WTC11 (cell line): ENCODE results near the gene FFAR4. TPM values are rescaled to one million over a fixed set of nuclear protein-coding genes. Genes with fewer than 3 reads are reported as not detected.

Source experiments
- ATAC-seq: fragments of 200-7000 bp; cut with Tn5 transposase; 2 replicates; pipeline ENCODE4 v1.10.0; 2021; ENCODE audit warnings: mild to moderate bottlenecking, moderate library complexity
- CTCF ChIA-PET: fragments of 300-600 bp; sonication (Branson Sonifier 250); formaldehyde crosslinking; loops from one replicate; lab custom pipeline; 2021; ENCODE audit warnings: antibody characterized with exemption; lab: Charles Lee
- POLR2A ChIA-PET: fragments of 350-600 bp; sonication (Branson Sonifier 250); formaldehyde crosslinking; loops from one replicate; lab custom pipeline; 2021; ENCODE audit warnings: antibody characterized with exemption; lab: Charles Lee
- DNase-seq: peaks from one replicate; pipeline ENCODE4 v3.0.0; 2021; ENCODE audit warnings: low spot score
- H3K27ac Mint-ChIP-seq: 2 replicates; pipeline ENCODE4 v1.8.0; 2021; ENCODE audit warnings: mixed read lengths
- H3K27me3 Mint-ChIP-seq: 2 replicates; pipeline ENCODE4 v1.8.0; 2021; ENCODE audit warnings: low read depth, mild to moderate bottlenecking, moderate library complexity, mixed read lengths
- H3K36me3 Mint-ChIP-seq: 2 replicates; pipeline ENCODE4 v1.8.0; 2021; ENCODE audit warnings: mixed read lengths
- H3K4me1 Mint-ChIP-seq: 2 replicates; pipeline ENCODE4 v1.8.0; 2022; ENCODE audit warnings: mixed read lengths
- H3K4me3 Mint-ChIP-seq: 2 replicates; pipeline ENCODE4 v1.8.0; 2021; ENCODE audit warnings: mild to moderate bottlenecking, moderate library complexity, mixed read lengths
- H3K9me3 Mint-ChIP-seq: 2 replicates; pipeline ENCODE4 v1.8.0; 2021; ENCODE audit warnings: mixed read lengths
- HMGXB4 ChIP-seq: sonication (generic); formaldehyde crosslinking; IDR thresholded peaks from 2 replicates; pipeline ENCODE4 v1.8.1; 2023; ENCODE audit warnings: mild to moderate bottlenecking, moderate library complexity, missing genetic modification reagents
- JAZF1 ChIP-seq: fragments of 250-450 bp; sonication (Bioruptor Pico); IDR thresholded peaks from 2 replicates; pipeline ENCODE4 v1.9.0; 2021; ENCODE audit warnings: moderate library complexity, mild to moderate bottlenecking, inconsistent platforms
- NFE2L1 ChIP-seq: sonication (generic); formaldehyde crosslinking; IDR thresholded peaks from 2 replicates; pipeline ENCODE4 v1.8.1; 2023; ENCODE audit warnings: missing genetic modification reagents
- NR3C1 ChIP-seq: sonication (generic); formaldehyde crosslinking; conservative IDR thresholded peaks from 2 replicates; pipeline ENCODE4 v1.8.1; 2023; ENCODE audit warnings: low read depth, mild to moderate bottlenecking, missing genetic modification reagents
- PREB ChIP-seq: sonication (generic); formaldehyde crosslinking; IDR thresholded peaks from 2 replicates; pipeline ENCODE4 v1.8.1; 2022; ENCODE audit warnings: mild to moderate bottlenecking, missing genetic modification reagents, moderate library complexity, borderline replicate concordance
- PRRX2 ChIP-seq: fragments of 250-450 bp; sonication (Bioruptor Pico); IDR thresholded peaks from 2 replicates; pipeline ENCODE4 v1.8.0; 2021; ENCODE audit warnings: mild to moderate bottlenecking
- SOX15 ChIP-seq: fragments of 250-450 bp; sonication (Bioruptor Pico); IDR thresholded peaks from 2 replicates; pipeline ENCODE4 v1.9.0; 2021; ENCODE audit warnings: mild to moderate bottlenecking
- ZBTB43 ChIP-seq: sonication (generic); formaldehyde crosslinking; IDR thresholded peaks from 2 replicates; pipeline ENCODE4 v1.8.1; 2023; ENCODE audit warnings: mild to moderate bottlenecking, missing genetic modification reagents
- ZNF263 ChIP-seq: sonication (generic); formaldehyde crosslinking; IDR thresholded peaks from 2 replicates; pipeline ENCODE4 v1.8.1; 2022; ENCODE audit warnings: low read depth, mild to moderate bottlenecking, moderate library complexity, missing genetic modification reagents
- ZNF317 ChIP-seq: sonication (generic); formaldehyde crosslinking; IDR thresholded peaks from 2 replicates; pipeline ENCODE4 v1.8.1; 2023; ENCODE audit warnings: low read depth, mild to moderate bottlenecking, moderate library complexity, missing genetic modification reagents, borderline replicate concordance
- ZNF532 ChIP-seq: fragments of 250-450 bp; sonication (Bioruptor Pico); IDR thresholded peaks from 2 replicates; pipeline ENCODE4 v1.9.0; 2021; ENCODE audit warnings: mild to moderate bottlenecking, borderline replicate concordance
- total RNA-seq: library from RNA; stranded (reverse); gene quantifications from 3 replicates; pipeline ENCODE4 v1.2.3, GENCODE V29; 2021
- TF ChIP-seq, protein P1 (sequence below): fragments of 200-600 bp; IDR thresholded peaks from 2 replicates; pipeline ENCODE4 v1.8.0; 2022; ENCODE audit warnings: antibody characterized with exemption
- TF ChIP-seq, protein P2 (sequence below): sonication (generic); formaldehyde crosslinking; IDR thresholded peaks from 2 replicates; pipeline ENCODE4 v1.8.0; 2023; ENCODE audit warnings: mild to moderate bottlenecking, missing genetic modification reagents
- TF ChIP-seq, protein P3 (sequence below): sonication (generic); formaldehyde crosslinking; IDR thresholded peaks from 2 replicates; pipeline ENCODE4 v1.8.1; 2022; ENCODE audit warnings: low read depth, missing genetic modification reagents, borderline replicate concordance

Gene FFAR4
- total RNA-seq, 1 experiment from 2014 or later = 0.15 TPM

- no peak overlapping the region for H3K4me3 Mint-ChIP-seq
- no peaks in the 10 kb centered on the region for H3K36me3 Mint-ChIP-seq
- no peaks in the 10 kb centered on the region for H3K9me3 Mint-ChIP-seq
- no peak for ATAC-seq
- H3K4me1 Mint-ChIP-seq = peaks cover 8% of the 10 kb centered on the region
- no peak for DNase-seq
- H3K27me3 Mint-ChIP-seq = peaks cover 62% of the 10 kb centered on the region
- CTCF ChIA-PET = interaction anchor here (0.9 to 1.2 kb wide), 2 partner anchors 18 to 31 kb away, joined by 3 read pairs; no protein-coding TSS in a partner anchor
- H3K27ac Mint-ChIP-seq = no peak overlapping the region
- POLR2A ChIA-PET = no interaction called here
- TF ChIP-seq JAZF1 (CRISPR knock-in tag) = no peak
- TF ChIP-seq ZNF263 = no peak
Observed at GRCh38 chr10:93573051-93573909, 6.8 kb downstream of the FFAR4 start.

DNA sequence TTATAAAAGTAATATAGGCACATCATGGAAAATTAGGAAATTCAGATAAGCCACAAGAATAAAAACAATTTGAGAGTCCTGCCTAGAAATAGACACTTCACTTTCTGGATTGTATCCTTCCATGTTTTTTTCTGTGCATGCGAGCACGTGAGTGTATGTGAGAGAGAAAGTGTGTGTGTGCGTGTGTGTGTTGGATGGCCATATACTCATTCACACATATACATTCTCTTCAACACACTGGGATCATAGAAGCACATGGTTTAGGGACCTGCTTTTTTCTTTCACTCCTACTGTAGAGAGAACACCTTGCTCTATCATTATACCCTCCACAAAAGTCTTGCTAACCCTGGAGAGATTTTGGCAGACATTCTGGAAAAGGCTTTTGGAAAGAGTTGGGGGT is 7.5 kb downstream of the FFAR4 start:
- no peak for DNase-seq
- peaks cover 8% of the 10 kb centered on the region for H3K4me1 Mint-ChIP-seq
- no peak for TF ChIP-seq SOX15 (CRISPR knock-in tag)
- TF ChIP-seq PRRX2 (CRISPR knock-in tag) = no peak
- TF ChIP-seq ZNF317 = no peak
- no peak for TF ChIP-seq ZBTB43
- no peak for TF ChIP-seq NR3C1
- TF ChIP-seq, protein P1, sequence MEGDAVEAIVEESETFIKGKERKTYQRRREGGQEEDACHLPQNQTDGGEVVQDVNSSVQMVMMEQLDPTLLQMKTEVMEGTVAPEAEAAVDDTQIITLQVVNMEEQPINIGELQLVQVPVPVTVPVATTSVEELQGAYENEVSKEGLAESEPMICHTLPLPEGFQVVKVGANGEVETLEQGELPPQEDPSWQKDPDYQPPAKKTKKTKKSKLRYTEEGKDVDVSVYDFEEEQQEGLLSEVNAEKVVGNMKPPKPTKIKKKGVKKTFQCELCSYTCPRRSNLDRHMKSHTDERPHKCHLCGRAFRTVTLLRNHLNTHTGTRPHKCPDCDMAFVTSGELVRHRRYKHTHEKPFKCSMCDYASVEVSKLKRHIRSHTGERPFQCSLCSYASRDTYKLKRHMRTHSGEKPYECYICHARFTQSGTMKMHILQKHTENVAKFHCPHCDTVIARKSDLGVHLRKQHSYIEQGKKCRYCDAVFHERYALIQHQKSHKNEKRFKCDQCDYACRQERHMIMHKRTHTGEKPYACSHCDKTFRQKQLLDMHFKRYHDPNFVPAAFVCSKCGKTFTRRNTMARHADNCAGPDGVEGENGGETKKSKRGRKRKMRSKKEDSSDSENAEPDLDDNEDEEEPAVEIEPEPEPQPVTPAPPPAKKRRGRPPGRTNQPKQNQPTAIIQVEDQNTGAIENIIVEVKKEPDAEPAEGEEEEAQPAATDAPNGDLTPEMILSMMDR = no peak
- no peak for TF ChIP-seq ZNF532
- TF ChIP-seq, all 79 proteins: peak for 0
- H3K4me3 Mint-ChIP-seq = no peak overlapping the region
- no peak for ATAC-seq
- ChIA-PET POLR2A (no interaction called here), CTCF (no interaction called here)
- no peaks in the 10 kb centered on the region for H3K9me3 Mint-ChIP-seq
- no peak overlapping the region for H3K27ac Mint-ChIP-seq
- no peaks in the 10 kb centered on the region for H3K36me3 Mint-ChIP-seq
- H3K27me3 Mint-ChIP-seq = peaks cover 57% of the 10 kb centered on the region

- Mint-ChIP-seq H3K27me3 (peaks cover 29% of the 10 kb centered on the region), H3K4me3 (no peak overlapping the region), H3K9me3 (peaks cover 9% of the 10 kb centered on the region; the same call in 1 of the 2 replicates), H3K36me3 (no peaks in the 10 kb centered on the region), H3K4me1 (no peaks in the 10 kb centered on the region), H3K27ac (no peak overlapping the region)
- POLR2A ChIA-PET = no interaction called here
- no peak for DNase-seq
- CTCF ChIA-PET = interaction anchor here (1.2 to 1.3 kb wide), 2 partner anchors 19 to 22 kb away, joined by 4 to 5 read pairs; no protein-coding TSS in a partner anchor
- no peak for ATAC-seq
- TF ChIP-seq, protein P2, sequence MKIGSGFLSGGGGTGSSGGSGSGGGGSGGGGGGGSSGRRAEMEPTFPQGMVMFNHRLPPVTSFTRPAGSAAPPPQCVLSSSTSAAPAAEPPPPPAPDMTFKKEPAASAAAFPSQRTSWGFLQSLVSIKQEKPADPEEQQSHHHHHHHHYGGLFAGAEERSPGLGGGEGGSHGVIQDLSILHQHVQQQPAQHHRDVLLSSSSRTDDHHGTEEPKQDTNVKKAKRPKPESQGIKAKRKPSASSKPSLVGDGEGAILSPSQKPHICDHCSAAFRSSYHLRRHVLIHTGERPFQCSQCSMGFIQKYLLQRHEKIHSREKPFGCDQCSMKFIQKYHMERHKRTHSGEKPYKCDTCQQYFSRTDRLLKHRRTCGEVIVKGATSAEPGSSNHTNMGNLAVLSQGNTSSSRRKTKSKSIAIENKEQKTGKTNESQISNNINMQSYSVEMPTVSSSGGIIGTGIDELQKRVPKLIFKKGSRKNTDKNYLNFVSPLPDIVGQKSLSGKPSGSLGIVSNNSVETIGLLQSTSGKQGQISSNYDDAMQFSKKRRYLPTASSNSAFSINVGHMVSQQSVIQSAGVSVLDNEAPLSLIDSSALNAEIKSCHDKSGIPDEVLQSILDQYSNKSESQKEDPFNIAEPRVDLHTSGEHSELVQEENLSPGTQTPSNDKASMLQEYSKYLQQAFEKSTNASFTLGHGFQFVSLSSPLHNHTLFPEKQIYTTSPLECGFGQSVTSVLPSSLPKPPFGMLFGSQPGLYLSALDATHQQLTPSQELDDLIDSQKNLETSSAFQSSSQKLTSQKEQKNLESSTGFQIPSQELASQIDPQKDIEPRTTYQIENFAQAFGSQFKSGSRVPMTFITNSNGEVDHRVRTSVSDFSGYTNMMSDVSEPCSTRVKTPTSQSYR (CRISPR knock-in tag) = no peak
- TF ChIP-seq, protein P3, sequence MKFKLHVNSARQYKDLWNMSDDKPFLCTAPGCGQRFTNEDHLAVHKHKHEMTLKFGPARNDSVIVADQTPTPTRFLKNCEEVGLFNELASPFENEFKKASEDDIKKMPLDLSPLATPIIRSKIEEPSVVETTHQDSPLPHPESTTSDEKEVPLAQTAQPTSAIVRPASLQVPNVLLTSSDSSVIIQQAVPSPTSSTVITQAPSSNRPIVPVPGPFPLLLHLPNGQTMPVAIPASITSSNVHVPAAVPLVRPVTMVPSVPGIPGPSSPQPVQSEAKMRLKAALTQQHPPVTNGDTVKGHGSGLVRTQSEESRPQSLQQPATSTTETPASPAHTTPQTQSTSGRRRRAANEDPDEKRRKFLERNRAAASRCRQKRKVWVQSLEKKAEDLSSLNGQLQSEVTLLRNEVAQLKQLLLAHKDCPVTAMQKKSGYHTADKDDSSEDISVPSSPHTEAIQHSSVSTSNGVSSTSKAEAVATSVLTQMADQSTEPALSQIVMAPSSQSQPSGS (CRISPR knock-in tag) = no peak
- TF ChIP-seq PREB (no peak), NFE2L1 (no peak), HMGXB4 (CRISPR knock-in tag) (no peak)
Observed at GRCh38 chr10:93576888-93577287, 10.4 kb downstream of the FFAR4 start.
